WTC11 (cell line): Measurements from ENCODE around the gene GAB4. TPM values are rescaled to one million over a fixed set of nuclear protein-coding genes. Genes with fewer than 3 reads are reported as not detected.

Source experiments
- ATAC-seq: fragments of 200-7000 bp; cut with Tn5 transposase; 2 replicates; pipeline ENCODE4 v1.10.0; 2021; ENCODE audit warnings: mild to moderate bottlenecking, moderate library complexity
- CTCF ChIA-PET: fragments of 300-600 bp; sonication (Branson Sonifier 250); formaldehyde crosslinking; loops from one replicate; lab custom pipeline; 2021; ENCODE audit warnings: antibody characterized with exemption; lab: Charles Lee
- POLR2A ChIA-PET: fragments of 350-600 bp; sonication (Branson Sonifier 250); formaldehyde crosslinking; loops from one replicate; lab custom pipeline; 2021; ENCODE audit warnings: antibody characterized with exemption; lab: Charles Lee
- DNase-seq: peaks from one replicate; pipeline ENCODE4 v3.0.0; 2021; ENCODE audit warnings: low spot score
- H3K27ac Mint-ChIP-seq: 2 replicates; pipeline ENCODE4 v1.8.0; 2021; ENCODE audit warnings: mixed read lengths
- H3K27me3 Mint-ChIP-seq: 2 replicates; pipeline ENCODE4 v1.8.0; 2021; ENCODE audit warnings: low read depth, mild to moderate bottlenecking, moderate library complexity, mixed read lengths
- H3K36me3 Mint-ChIP-seq: 2 replicates; pipeline ENCODE4 v1.8.0; 2021; ENCODE audit warnings: mixed read lengths
- H3K4me1 Mint-ChIP-seq: 2 replicates; pipeline ENCODE4 v1.8.0; 2022; ENCODE audit warnings: mixed read lengths
- H3K4me3 Mint-ChIP-seq: 2 replicates; pipeline ENCODE4 v1.8.0; 2021; ENCODE audit warnings: mild to moderate bottlenecking, moderate library complexity, mixed read lengths
- H3K9me3 Mint-ChIP-seq: 2 replicates; pipeline ENCODE4 v1.8.0; 2021; ENCODE audit warnings: mixed read lengths
- CBFB ChIP-seq: sonication (generic); formaldehyde crosslinking; IDR thresholded peaks from 2 replicates; pipeline ENCODE4 v1.8.1; 2022; ENCODE audit warnings: mild to moderate bottlenecking, low read depth, missing genetic modification reagents
- CREB1 ChIP-seq: sonication (generic); formaldehyde crosslinking; IDR thresholded peaks from 2 replicates; pipeline ENCODE4 v1.8.0; 2023; ENCODE audit warnings: mild to moderate bottlenecking, missing genetic modification reagents
- CREM ChIP-seq: sonication (generic); formaldehyde crosslinking; IDR thresholded peaks from 2 replicates; pipeline ENCODE4 v1.8.1; 2022; ENCODE audit warnings: mild to moderate bottlenecking, missing genetic modification reagents, moderate library complexity
- CTCF ChIP-seq: fragments of 200-600 bp; IDR thresholded peaks from 2 replicates; pipeline ENCODE4 v1.8.0; 2022; ENCODE audit warnings: antibody characterized with exemption
- E2F1 ChIP-seq: sonication (generic); formaldehyde crosslinking; IDR thresholded peaks from 2 replicates; pipeline ENCODE4 v1.8.0; 2022; ENCODE audit warnings: mild to moderate bottlenecking, missing genetic modification reagents
- EMX1 ChIP-seq: fragments of 250-450 bp; sonication (Bioruptor Pico); IDR thresholded peaks from 2 replicates; pipeline ENCODE4 v1.8.0; 2021; ENCODE audit warnings: mild to moderate bottlenecking
- HMGXB4 ChIP-seq: sonication (generic); formaldehyde crosslinking; IDR thresholded peaks from 2 replicates; pipeline ENCODE4 v1.8.1; 2023; ENCODE audit warnings: mild to moderate bottlenecking, moderate library complexity, missing genetic modification reagents
- KAT7 ChIP-seq: sonication (generic); formaldehyde crosslinking; IDR thresholded peaks from 2 replicates; pipeline ENCODE4 v1.8.1; 2023; ENCODE audit warnings: missing genetic modification reagents, mild to moderate bottlenecking, borderline replicate concordance
- MLX ChIP-seq: sonication (generic); formaldehyde crosslinking; IDR thresholded peaks from 2 replicates; pipeline ENCODE4 v1.8.1; 2023; ENCODE audit warnings: mild to moderate bottlenecking, missing genetic modification reagents, moderate library complexity
- NR1H2 ChIP-seq: sonication (generic); formaldehyde crosslinking; IDR thresholded peaks from 2 replicates; pipeline ENCODE4 v1.9.0; 2021; ENCODE audit warnings: mild to moderate bottlenecking, moderate library complexity, missing genetic modification reagents
- PRRX2 ChIP-seq: fragments of 250-450 bp; sonication (Bioruptor Pico); IDR thresholded peaks from 2 replicates; pipeline ENCODE4 v1.8.0; 2021; ENCODE audit warnings: mild to moderate bottlenecking
- SOX15 ChIP-seq: fragments of 250-450 bp; sonication (Bioruptor Pico); IDR thresholded peaks from 2 replicates; pipeline ENCODE4 v1.9.0; 2021; ENCODE audit warnings: mild to moderate bottlenecking
- TCF7 ChIP-seq: sonication (generic); formaldehyde crosslinking; IDR thresholded peaks from 2 replicates; pipeline ENCODE4 v1.8.0; 2022; ENCODE audit warnings: mild to moderate bottlenecking, low read depth, missing genetic modification reagents, moderate library complexity
- TEAD1 ChIP-seq: sonication (generic); formaldehyde crosslinking; IDR thresholded peaks from 2 replicates; pipeline ENCODE4 v1.8.0; 2022; ENCODE audit warnings: mild to moderate bottlenecking, missing genetic modification reagents
- ZSCAN18 ChIP-seq: fragments of 250-450 bp; sonication (Bioruptor Pico); IDR thresholded peaks from 2 replicates; pipeline ENCODE4 v2.1.2; 2022; ENCODE audit warnings: mild to moderate bottlenecking, moderate library complexity
- total RNA-seq: library from RNA; stranded (reverse); gene quantifications from 3 replicates; pipeline ENCODE4 v1.2.3, GENCODE V29; 2021
- TF ChIP-seq, protein P1 (sequence below): sonication (generic); formaldehyde crosslinking; IDR thresholded peaks from 2 replicates; pipeline ENCODE4 v1.8.0; 2023; ENCODE audit warnings: mild to moderate bottlenecking, missing genetic modification reagents

Gene GAB4
- total RNA-seq, 1 experiment from 2014 or later: 0.09 TPM

- Mint-ChIP-seq H3K27ac (no peak overlapping the region), H3K4me3 (no peak overlapping the region), H3K9me3 (peaks cover 90% of the 10 kb centered on the region), H3K36me3 (peaks cover 27% of the 10 kb centered on the region), H3K4me1 (no peaks in the 10 kb centered on the region), H3K27me3 (peaks cover 27% of the 10 kb centered on the region)
- ATAC-seq (no peak), DNase-seq (no peak)
- ChIA-PET CTCF (interaction anchor here (1.0 kb wide), 1 partner anchor 123 kb away, joined by 4 read pairs; no protein-coding TSS in a partner anchor), POLR2A (no interaction called here)
- TF ChIP-seq TCF7: no peak
- no peak for TF ChIP-seq EMX1 (CRISPR knock-in tag)
- no peak for TF ChIP-seq SOX15 (CRISPR knock-in tag)
- no peak for TF ChIP-seq ZSCAN18
These were observed 72.8 kb downstream of the GAB4 start for GRCh38 chr22:16935209-16935608.

DNA sequence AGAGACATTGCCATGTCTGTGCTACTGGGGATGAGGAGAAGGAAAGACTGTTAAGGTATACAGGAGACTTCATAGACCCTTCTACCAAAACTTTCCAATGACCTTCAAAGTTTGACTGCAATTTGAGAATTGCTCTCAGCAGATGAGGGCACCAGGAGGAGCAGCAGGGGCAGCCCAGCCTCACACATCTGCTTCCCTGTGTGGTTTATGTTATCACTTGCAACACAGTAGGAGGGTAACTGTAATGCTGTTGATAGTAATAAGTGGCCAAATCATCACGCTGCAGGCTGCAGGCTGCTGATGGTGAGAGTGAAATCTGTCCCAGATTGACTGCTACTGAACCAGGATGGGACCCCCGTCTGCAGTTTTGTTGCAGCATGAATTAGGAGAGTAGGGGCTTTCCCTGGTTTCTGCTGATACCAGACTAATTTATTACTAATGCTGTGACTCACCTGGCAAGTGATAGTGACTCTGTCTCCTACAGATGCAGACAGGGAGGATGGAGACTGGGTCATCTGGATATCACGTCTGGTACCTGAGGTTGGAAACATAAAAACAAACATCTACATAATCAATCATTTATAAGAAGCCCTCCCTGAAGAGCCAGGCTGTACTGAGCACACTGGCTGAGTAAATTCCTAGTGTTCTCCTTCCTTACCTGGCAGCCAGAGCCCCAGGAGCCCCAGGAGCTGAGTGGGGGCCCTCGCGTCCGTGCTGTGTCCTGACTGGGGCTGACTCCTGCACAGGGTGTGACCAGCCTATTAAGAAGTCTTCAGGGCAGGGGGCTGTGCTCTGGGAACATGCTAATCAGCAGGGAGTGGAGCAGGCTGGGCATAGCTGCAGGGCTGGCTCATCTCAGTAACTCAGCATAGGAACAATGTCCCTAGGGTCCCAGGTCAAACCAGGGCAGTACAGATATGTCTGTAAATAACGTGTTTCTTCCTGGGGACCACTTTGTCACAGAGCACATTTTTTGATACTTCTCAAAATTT lies 74.4 kb downstream of the GAB4 start:
- POLR2A ChIA-PET: no interaction called here
- no peak overlapping the region for H3K27ac Mint-ChIP-seq
- H3K4me1 Mint-ChIP-seq: no peaks in the 10 kb centered on the region
- ATAC-seq: no peak
- TF ChIP-seq NR1H2 (CRISPR knock-in tag) (no peak), ZSCAN18 (no peak), CBFB (CRISPR knock-in tag) (no peak), KAT7 (no peak), MLX (CRISPR knock-in tag) (no peak), TEAD1 (CRISPR knock-in tag) (no peak), HMGXB4 (no peak)
- H3K36me3 Mint-ChIP-seq: peaks cover 27% of the 10 kb centered on the region
- H3K9me3 Mint-ChIP-seq: peaks cover 87% of the 10 kb centered on the region
- CTCF ChIA-PET: no interaction called here
- no peak overlapping the region for H3K4me3 Mint-ChIP-seq
- DNase-seq: no peak
- peaks cover 29% of the 10 kb centered on the region for H3K27me3 Mint-ChIP-seq

DNA sequence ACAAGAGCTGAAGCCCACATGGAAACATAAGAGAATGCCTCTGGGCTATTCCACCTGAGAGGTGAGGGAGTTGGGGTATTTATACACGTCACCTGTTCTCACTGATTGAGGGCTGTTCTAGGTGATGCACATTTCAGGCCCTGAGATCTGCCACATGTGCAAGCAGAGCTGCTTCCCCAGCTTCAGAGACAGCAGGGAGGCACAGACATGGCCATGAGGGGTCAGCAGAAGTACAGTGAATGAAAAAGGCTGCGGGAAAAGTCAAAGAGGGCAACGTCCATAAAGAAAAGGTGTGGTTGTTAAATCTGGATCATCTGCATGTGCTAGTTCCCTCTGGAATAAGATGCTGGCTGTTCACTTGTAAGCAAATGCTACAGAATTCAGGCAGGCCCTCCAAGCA lies 75.4 kb downstream of the GAB4 start:
- peaks cover 87% of the 10 kb centered on the region for H3K9me3 Mint-ChIP-seq
- TF ChIP-seq CREM (CRISPR knock-in tag): no peak
- no peak for TF ChIP-seq CREB1 (CRISPR knock-in tag)
- no peak for TF ChIP-seq PRRX2
- TF ChIP-seq, protein P1, sequence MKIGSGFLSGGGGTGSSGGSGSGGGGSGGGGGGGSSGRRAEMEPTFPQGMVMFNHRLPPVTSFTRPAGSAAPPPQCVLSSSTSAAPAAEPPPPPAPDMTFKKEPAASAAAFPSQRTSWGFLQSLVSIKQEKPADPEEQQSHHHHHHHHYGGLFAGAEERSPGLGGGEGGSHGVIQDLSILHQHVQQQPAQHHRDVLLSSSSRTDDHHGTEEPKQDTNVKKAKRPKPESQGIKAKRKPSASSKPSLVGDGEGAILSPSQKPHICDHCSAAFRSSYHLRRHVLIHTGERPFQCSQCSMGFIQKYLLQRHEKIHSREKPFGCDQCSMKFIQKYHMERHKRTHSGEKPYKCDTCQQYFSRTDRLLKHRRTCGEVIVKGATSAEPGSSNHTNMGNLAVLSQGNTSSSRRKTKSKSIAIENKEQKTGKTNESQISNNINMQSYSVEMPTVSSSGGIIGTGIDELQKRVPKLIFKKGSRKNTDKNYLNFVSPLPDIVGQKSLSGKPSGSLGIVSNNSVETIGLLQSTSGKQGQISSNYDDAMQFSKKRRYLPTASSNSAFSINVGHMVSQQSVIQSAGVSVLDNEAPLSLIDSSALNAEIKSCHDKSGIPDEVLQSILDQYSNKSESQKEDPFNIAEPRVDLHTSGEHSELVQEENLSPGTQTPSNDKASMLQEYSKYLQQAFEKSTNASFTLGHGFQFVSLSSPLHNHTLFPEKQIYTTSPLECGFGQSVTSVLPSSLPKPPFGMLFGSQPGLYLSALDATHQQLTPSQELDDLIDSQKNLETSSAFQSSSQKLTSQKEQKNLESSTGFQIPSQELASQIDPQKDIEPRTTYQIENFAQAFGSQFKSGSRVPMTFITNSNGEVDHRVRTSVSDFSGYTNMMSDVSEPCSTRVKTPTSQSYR: no peak
- no peak for TF ChIP-seq ZSCAN18
- TF ChIP-seq E2F1 (CRISPR knock-in tag): no peak
- TF ChIP-seq EMX1 (CRISPR knock-in tag): no peak
- no peak for TF ChIP-seq CTCF
- no peak for TF ChIP-seq MLX (CRISPR knock-in tag)
- TF ChIP-seq TEAD1 (CRISPR knock-in tag): no peak

More for the DNA sequence above, 75.4 kb downstream of the GAB4 start:
- POLR2A ChIA-PET: no interaction called here
- ATAC-seq (no peak), DNase-seq (no peak)
- no peaks in the 10 kb centered on the region for H3K4me1 Mint-ChIP-seq
- H3K4me3 Mint-ChIP-seq: no peak overlapping the region
- H3K36me3 Mint-ChIP-seq: peaks cover 28% of the 10 kb centered on the region
- CTCF ChIA-PET: interaction anchor here (1.5 to 2.0 kb wide), 3 partner anchors 15 to 239 kb away, joined by 3 to 15 read pairs (median 6); no protein-coding TSS in a partner anchor
- H3K27ac Mint-ChIP-seq: no peak overlapping the region
- peaks cover 19% of the 10 kb centered on the region for H3K27me3 Mint-ChIP-seq
